HFFc6 (cell line): ENCODE data around the gene NLGN1. TPM values are rescaled to one million over a fixed set of nuclear protein-coding genes. Genes with fewer than 3 reads are reported as not detected.

Experiments used
- DNase-seq: peaks from one replicate; pipeline ENCODE4 v3.0.0-alpha.2; 2018
- H3K27ac Mint-ChIP-seq: 2 replicates; pipeline ENCODE4 v1.8.0; 2020; ENCODE audit warnings: mild to moderate bottlenecking, mixed read lengths
- H3K27me3 Mint-ChIP-seq: 2 replicates; pipeline ENCODE4 v1.8.0; 2021; ENCODE audit warnings: mild to moderate bottlenecking, moderate library complexity, mixed read lengths; ENCODE audit not compliant: insufficient read depth
- H3K36me3 Mint-ChIP-seq: 2 replicates; pipeline ENCODE4 v1.8.0; 2021; ENCODE audit warnings: low read depth, mixed read lengths
- H3K4me1 Mint-ChIP-seq: 2 replicates; pipeline ENCODE4 v1.8.0; 2020; ENCODE audit warnings: low read depth, mixed read lengths
- H3K4me3 Mint-ChIP-seq: 2 replicates; pipeline ENCODE4 v1.8.0; 2020; ENCODE audit warnings: mild to moderate bottlenecking, moderate library complexity, mixed read lengths
- H3K9me3 Mint-ChIP-seq: 2 replicates; pipeline ENCODE4 v1.8.0; 2020; ENCODE audit warnings: mild to moderate bottlenecking, mixed read lengths
- total RNA-seq, 6 experiments: library from RNA; stranded (reverse); fragmentation: NEBNext Ultra II Directional; extraction: Animal tissue kit (Norgen Biotek cat#: 25700); gene quantifications; 2 replicates in 1 of 6; 3 replicates in 5 of 6; pipeline ENCODE4 v1.2.3, GENCODE V29; 2021
- TF ChIP-seq, protein P1 (sequence below): fragments of 200-600 bp; sonication (generic); IDR thresholded peaks from 2 replicates; pipeline ENCODE4 v1.5.0; 2021; ENCODE audit warnings: antibody characterized with exemption, mild to moderate bottlenecking

Gene NLGN1
- total RNA-seq, 6 experiments from 2014 or later, result 10.0 to 17.2 (median 15.7) TPM

DNA sequence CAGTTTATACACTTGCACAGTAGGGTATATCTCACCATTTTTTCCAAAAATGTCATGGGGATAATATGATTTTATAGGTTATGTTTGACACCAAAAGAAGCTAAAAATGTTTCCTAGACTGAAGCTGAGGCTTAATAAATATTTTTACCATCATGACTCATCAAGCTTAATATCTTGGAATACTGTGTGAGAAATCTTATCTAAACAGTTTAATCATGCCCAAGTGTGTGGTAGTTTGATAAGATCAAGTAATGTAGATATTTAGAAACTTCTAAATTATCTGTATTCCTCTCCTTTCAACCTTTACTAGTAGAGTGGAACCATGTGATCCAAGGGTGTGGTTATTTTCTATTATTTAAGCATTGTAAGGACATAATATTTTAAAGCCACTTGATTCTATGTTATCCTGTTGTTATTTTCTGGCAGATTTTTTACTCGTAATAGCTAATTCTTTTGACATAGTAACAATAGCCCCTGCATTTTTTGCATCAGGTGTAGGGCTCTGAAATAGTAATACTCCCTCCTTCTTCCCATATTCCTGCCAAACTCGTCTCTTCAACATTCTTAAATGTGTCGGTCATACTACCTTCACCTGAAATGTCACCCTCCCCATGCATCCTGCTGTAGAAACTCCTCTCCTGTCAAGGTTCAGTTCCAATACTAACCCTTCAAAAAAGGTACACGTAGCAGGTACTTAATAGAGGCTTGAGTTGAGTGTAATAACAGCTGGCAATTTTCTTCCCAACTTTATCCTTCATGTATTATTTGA, 729.6 kb downstream of the NLGN1 start:
- Mint-ChIP-seq H3K27ac (no peak overlapping the region), H3K36me3 (no peaks in the 10 kb centered on the region), H3K4me1 (peaks cover 42% of the 10 kb centered on the region), H3K4me3 (no peak overlapping the region), H3K9me3 (no peaks in the 10 kb centered on the region), H3K27me3 (no peaks in the 10 kb centered on the region)
- TF ChIP-seq, protein P1, sequence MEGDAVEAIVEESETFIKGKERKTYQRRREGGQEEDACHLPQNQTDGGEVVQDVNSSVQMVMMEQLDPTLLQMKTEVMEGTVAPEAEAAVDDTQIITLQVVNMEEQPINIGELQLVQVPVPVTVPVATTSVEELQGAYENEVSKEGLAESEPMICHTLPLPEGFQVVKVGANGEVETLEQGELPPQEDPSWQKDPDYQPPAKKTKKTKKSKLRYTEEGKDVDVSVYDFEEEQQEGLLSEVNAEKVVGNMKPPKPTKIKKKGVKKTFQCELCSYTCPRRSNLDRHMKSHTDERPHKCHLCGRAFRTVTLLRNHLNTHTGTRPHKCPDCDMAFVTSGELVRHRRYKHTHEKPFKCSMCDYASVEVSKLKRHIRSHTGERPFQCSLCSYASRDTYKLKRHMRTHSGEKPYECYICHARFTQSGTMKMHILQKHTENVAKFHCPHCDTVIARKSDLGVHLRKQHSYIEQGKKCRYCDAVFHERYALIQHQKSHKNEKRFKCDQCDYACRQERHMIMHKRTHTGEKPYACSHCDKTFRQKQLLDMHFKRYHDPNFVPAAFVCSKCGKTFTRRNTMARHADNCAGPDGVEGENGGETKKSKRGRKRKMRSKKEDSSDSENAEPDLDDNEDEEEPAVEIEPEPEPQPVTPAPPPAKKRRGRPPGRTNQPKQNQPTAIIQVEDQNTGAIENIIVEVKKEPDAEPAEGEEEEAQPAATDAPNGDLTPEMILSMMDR, result no peak
- no peak for DNase-seq

DNA sequence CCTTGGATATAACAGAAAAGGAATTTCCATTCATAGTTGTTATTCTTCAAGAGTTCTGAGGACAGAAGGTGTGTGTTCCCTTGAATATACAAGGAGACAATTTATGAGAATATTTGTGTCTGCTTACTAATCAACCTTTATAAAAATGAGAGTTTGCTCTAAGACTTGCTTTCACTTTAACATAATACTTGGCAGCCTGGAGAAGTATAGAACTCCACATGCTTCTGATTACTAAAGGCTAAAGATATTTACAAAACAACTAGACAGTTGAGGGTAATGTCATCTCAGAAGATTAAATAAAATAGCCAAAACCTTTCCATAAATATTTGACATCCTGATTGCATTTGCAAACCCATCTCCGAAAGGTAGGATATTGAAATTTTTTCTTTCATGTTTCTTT, 734.5 kb downstream of the NLGN1 start:
- Mint-ChIP-seq H3K36me3 (no peaks in the 10 kb centered on the region), H3K27me3 (no peaks in the 10 kb centered on the region), H3K27ac (no peak overlapping the region), H3K4me1 (peaks cover 27% of the 10 kb centered on the region), H3K9me3 (no peaks in the 10 kb centered on the region), H3K4me3 (no peak overlapping the region; the same call in 1 of the 2 replicates)
- no peak for DNase-seq
- TF ChIP-seq, protein P1, result no peak

DNA sequence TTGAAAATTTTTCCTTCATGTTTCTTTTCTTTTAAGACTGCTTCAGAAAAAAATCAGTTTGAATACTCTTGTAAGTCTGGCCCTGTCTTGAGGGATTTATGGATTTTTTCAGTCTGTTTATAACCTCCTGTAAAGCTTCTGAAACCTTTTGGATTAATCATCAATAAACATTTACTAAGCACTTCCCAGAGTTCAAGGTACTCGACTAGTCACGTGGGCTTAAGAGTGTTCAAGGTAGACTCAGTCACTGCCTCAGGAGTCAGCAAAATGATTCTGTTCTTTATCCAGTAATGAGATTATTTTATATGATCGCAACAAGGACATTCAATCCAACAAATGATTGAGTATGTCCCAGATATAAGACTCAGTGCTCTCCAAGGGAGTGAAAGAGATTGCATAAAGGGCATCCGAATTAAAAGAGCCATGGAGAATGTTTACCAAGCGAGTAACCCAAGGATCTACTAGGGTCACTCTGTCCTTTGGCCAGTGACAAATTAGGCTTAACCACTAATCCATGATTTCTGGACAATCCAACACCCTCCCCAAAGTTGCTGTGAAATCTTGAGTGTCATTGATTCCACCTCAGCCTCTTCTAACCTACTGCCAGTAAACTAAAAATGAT, 735.0 kb downstream of the NLGN1 start:
- Mint-ChIP-seq H3K27ac (no peak overlapping the region), H3K27me3 (no peaks in the 10 kb centered on the region)
- TF ChIP-seq, protein P1, result no peak

DNA sequence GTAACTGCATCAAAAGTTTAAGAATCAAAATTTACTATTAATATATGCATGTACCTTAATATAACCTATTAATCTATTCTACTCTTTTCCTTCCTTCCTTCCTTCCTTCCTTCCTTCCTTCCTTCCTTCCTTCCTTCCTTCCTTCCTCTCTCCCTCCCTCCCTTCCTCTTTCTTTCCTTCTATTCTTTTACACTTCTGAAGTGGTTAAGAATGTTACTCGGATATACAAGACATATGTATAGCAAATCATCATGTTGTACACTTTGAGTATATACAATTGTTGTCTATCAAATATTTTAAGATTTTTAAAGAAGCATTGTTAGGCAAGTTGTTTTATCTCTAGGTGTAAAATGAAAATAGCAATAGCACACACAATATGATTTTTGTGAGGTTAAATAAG, 748.5 kb downstream of the NLGN1 start:
- TF ChIP-seq, protein P1, result no peak
- Mint-ChIP-seq H3K4me1 (no peaks in the 10 kb centered on the region), H3K4me3 (no peak overlapping the region), H3K9me3 (peaks cover 7% of the 10 kb centered on the region; the same call in 1 of the 2 replicates), H3K36me3 (peaks cover 7% of the 10 kb centered on the region), H3K27ac (no peak overlapping the region), H3K27me3 (no peaks in the 10 kb centered on the region; the same call in 1 of the 2 replicates)
- DNase-seq, result no peak

More for the DNA sequence above, 735.0 kb downstream of the NLGN1 start:
- peaks cover 22% of the 10 kb centered on the region for H3K4me1 Mint-ChIP-seq
- DNase-seq, result no peak
- H3K4me3 Mint-ChIP-seq, result no peak overlapping the region
- H3K36me3 Mint-ChIP-seq, result no peaks in the 10 kb centered on the region
- no peaks in the 10 kb centered on the region for H3K9me3 Mint-ChIP-seq

DNA sequence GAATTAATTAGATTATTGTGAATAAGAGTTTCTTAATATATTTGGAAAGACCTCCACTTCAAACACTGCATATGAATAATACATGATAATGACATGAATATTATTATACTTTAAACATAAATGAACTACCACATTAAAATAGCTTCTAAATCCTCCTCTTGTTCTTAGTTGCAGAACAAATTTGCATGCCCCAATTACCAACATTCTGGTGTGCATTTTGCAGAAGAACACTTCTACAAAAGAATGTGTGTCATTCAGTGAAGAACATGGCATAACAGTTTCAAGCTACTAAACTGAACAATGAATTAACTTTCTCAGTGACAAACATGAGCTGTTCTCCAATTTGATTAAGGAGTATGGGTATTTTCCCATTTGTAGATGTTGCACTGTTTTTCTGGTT, 750.3 kb downstream of the NLGN1 start:
- TF ChIP-seq, protein P1, result no peak
- H3K27me3 Mint-ChIP-seq, result no peaks in the 10 kb centered on the region; the same call in 1 of the 2 replicates
- H3K9me3 Mint-ChIP-seq, result peaks cover 2% of the 10 kb centered on the region; the same call in 1 of the 2 replicates
- H3K27ac Mint-ChIP-seq, result no peak overlapping the region
- no peak overlapping the region for H3K4me3 Mint-ChIP-seq
- no peak for DNase-seq
- 0 out of 2 replicates have a peak, but pooled peaks cover under 1% of the 10 kb centered on the region for H3K36me3 Mint-ChIP-seq
- H3K4me1 Mint-ChIP-seq, result no peaks in the 10 kb centered on the region
